SK-N-SH (cell line): ENCODE measurements around the gene MINK1. TPM values are rescaled to one million over a fixed set of nuclear protein-coding genes. Genes with fewer than 3 reads are reported as not detected.

Source experiments
- CTCF ChIA-PET: fragments of 300-600, 350-600 bp; formaldehyde crosslinking; extraction: SDS; loops from one replicate; lab custom pipeline; 2021; lab: Yijun Ruan, JAX
- POLR2A ChIA-PET: fragments of 350-600 bp; sonication (Branson Sonifier 250); formaldehyde crosslinking; extraction: SDS; loops from one replicate; lab custom pipeline; 2020; ENCODE audit warnings: antibody characterized with exemption, inconsistent platforms; lab: Yijun Ruan, JAX
- DNase-seq: peaks from one replicate; pipeline ENCODE4 v3.0.0; 2012
- H2AFZ ChIP-seq: fragments of 200-600 bp; sonication (generic); 2 replicates; pipeline ENCODE4 v1.8.1; 2016; ENCODE audit warnings: antibody characterized with exemption, mild to moderate bottlenecking, low read depth
- H3F3A ChIP-seq: fragments of 200-600 bp; sonication (generic); replicated peaks from 2 replicates; pipeline ENCODE3; 2016; ENCODE audit warnings: antibody characterized with exemption, mild to moderate bottlenecking; ENCODE audit not compliant: insufficient read depth
- H3K27ac ChIP-seq, 2 experiments: fragments of 200-500 bp in 1 of 2; fragments of 200-600 bp in 1 of 2; sonication (Bioruptor generic) in 1 of 2; sonication (generic), shearing (Covaris generic) in 1 of 2; 2 replicates each; pipeline versions ENCODE4 v1.5.1 to v1.6.1; 2014 to 2016; ENCODE audit warnings: low read depth in 2 of 2, inconsistent platforms in 1 of 2, low read length in 1 of 2, mild to moderate bottlenecking in 1 of 2, mixed read lengths in 1 of 2
- H3K27me3 ChIP-seq: fragments of 200-600 bp; sonication (generic), shearing (Covaris generic); 2 replicates; pipeline ENCODE4 v1.6.1; 2016; ENCODE audit warnings: mixed run types; ENCODE audit not compliant: insufficient read depth
- H3K36me3 ChIP-seq, 2 experiments: fragments of 200-500 bp in 1 of 2; fragments of 200-600 bp in 1 of 2; sonication (Bioruptor generic) in 1 of 2; sonication (generic) in 1 of 2; replicated peaks in 1 of 2; 2 replicates each; pipeline versions ENCODE3 to v1.5.1; 2014 to 2016; ENCODE audit warnings: low read length in 1 of 2, mild to moderate bottlenecking in 1 of 2; ENCODE audit not compliant: insufficient read depth in 2 of 2, control insufficient read depth in 1 of 2
- H3K4me1 ChIP-seq, 2 experiments: fragments of 200-500 bp in 1 of 2; fragments of 200-600 bp in 1 of 2; sonication (Bioruptor generic) in 1 of 2; sonication (generic), shearing (Covaris generic) in 1 of 2; 2 replicates each; pipeline versions ENCODE4 v1.5.1 to v1.6.1; 2014 to 2016; ENCODE audit warnings: low read depth in 1 of 2, low read length in 1 of 2, mixed run types in 1 of 2; ENCODE audit not compliant: insufficient read depth in 2 of 2, control insufficient read depth in 1 of 2
- H3K4me2 ChIP-seq: fragments of 200-600 bp; sonication (generic), shearing (Covaris generic); 2 replicates; pipeline ENCODE4 v1.6.1; 2017; ENCODE audit warnings: mixed run types
- H3K4me3 ChIP-seq, 2 experiments: fragments of 200-500 bp in 1 of 2; fragments of 200-600 bp in 1 of 2; sonication (Bioruptor generic) in 1 of 2; sonication (generic), shearing (Covaris generic) in 1 of 2; 2 replicates each; pipeline versions ENCODE4 v1.5.1 to v1.8.1; 2014 to 2016; ENCODE audit warnings: low read depth in 2 of 2, inconsistent platforms in 1 of 2, low read length in 1 of 2, mild to moderate bottlenecking in 1 of 2, mixed read lengths in 1 of 2, moderate library complexity in 1 of 2
- H3K79me2 ChIP-seq: fragments of 200-600 bp; sonication (generic); 2 replicates; pipeline ENCODE4 v1.8.1; 2017; ENCODE audit warnings: mild to moderate bottlenecking; ENCODE audit not compliant: insufficient read depth
- H3K9ac ChIP-seq: fragments of 200-600 bp; sonication (generic); 2 replicates; pipeline ENCODE4 v1.6.1; 2017; ENCODE audit warnings: mixed run types
- H3K9me2 ChIP-seq: fragments of 200-600 bp; sonication (generic); 2 replicates; pipeline ENCODE4 v1.6.1; 2017; ENCODE audit warnings: mixed run types
- H3K9me3 ChIP-seq: fragments of 200-600 bp; sonication (generic); 2 replicates; pipeline ENCODE4 v1.6.1; 2017; ENCODE audit warnings: mixed run types, mild to moderate bottlenecking, moderate library complexity
- H4K20me1 ChIP-seq: fragments of 200-600 bp; sonication (generic); 2 replicates; pipeline ENCODE4 v1.6.1; 2017; ENCODE audit warnings: mild to moderate bottlenecking, mixed run types; ENCODE audit not compliant: insufficient read depth
- CHD2 ChIP-seq: fragments of 150-350 bp; IDR thresholded peaks from 2 replicates; pipeline ENCODE4 v1.6.1; 2018; ENCODE audit warnings: low read length; ENCODE audit not compliant: partially characterized antibody
- CTCF ChIP-seq: fragments of 200-600 bp; sonication (generic); IDR thresholded peaks from 2 replicates; pipeline ENCODE4 v1.6.1; 2017; ENCODE audit warnings: antibody characterized with exemption, mild to moderate bottlenecking, moderate library complexity
- EP300 ChIP-seq, 2 experiments: IDR thresholded peaks; 2 replicates each; pipeline versions ENCODE4 v1.4.0 to v1.6.1; 2012; ENCODE audit warnings: borderline replicate concordance in 1 of 2, low read depth in 1 of 2, low read length in 1 of 2
- EZH2phosphoT487 ChIP-seq: fragments of 200-600 bp; sonication (generic); IDR thresholded peaks from 2 replicates; pipeline ENCODE4 v1.6.1; 2017; ENCODE audit warnings: low read depth, mixed run types, mild to moderate bottlenecking, antibody characterized with exemption, moderate library complexity, borderline replicate concordance
- FOSL2 ChIP-seq: IDR thresholded peaks from 2 replicates; pipeline ENCODE4 v1.4.0; 2012; ENCODE audit warnings: low read depth, mild to moderate bottlenecking, moderate library complexity, borderline replicate concordance
- GATA2 ChIP-seq: sonication (generic); formaldehyde crosslinking; IDR thresholded peaks from 2 replicates; pipeline ENCODE4 v1.5.0; 2020; ENCODE audit warnings: mild to moderate bottlenecking, missing genetic modification reagents
- MXI1 ChIP-seq: IDR thresholded peaks from 2 replicates; pipeline ENCODE4 v1.6.1; 2012; ENCODE audit warnings: mild to moderate bottlenecking, low read depth, low read length, improper control_type of control experiment
- NRF1 ChIP-seq: IDR thresholded peaks from 2 replicates; pipeline ENCODE4 v1.6.1; 2012; ENCODE audit warnings: low read depth, mild to moderate bottlenecking, low read length
- POLR2AphosphoS5 ChIP-seq: IDR thresholded peaks from 2 replicates; pipeline ENCODE4 v1.6.1; 2012; ENCODE audit warnings: low read depth, low read length
- REST ChIP-seq: IDR thresholded peaks from 2 replicates; pipeline ENCODE4 v1.6.1; 2012; ENCODE audit warnings: mild to moderate bottlenecking, low read depth, low read length, moderate library complexity
- RXRA ChIP-seq: IDR thresholded peaks from 2 replicates; pipeline ENCODE4 v1.4.0; 2012; ENCODE audit warnings: low read depth, mild to moderate bottlenecking, borderline replicate concordance
- SIN3A ChIP-seq: IDR thresholded peaks from 2 replicates; pipeline ENCODE4 v1.6.1; 2012; ENCODE audit warnings: low read depth, mild to moderate bottlenecking, low read length, moderate library complexity, borderline replicate concordance
- TEAD4 ChIP-seq: IDR thresholded peaks from 2 replicates; pipeline ENCODE4 v1.4.0; 2012; ENCODE audit warnings: mild to moderate bottlenecking, borderline replicate concordance; ENCODE audit not compliant: insufficient read depth
- USF2 ChIP-seq: fragments of 150-350 bp; IDR thresholded peaks from 2 replicates; pipeline ENCODE4 v1.6.1; 2017; ENCODE audit warnings: antibody characterized with exemption, low read length, low read depth, borderline replicate concordance
- YY1 ChIP-seq: IDR thresholded peaks from 2 replicates; pipeline ENCODE4 v1.4.0; 2012; ENCODE audit warnings: low read depth, mild to moderate bottlenecking
- WGBS: methylation state at CpG from one replicate; pipeline ENCODE4 v1.1.6; 2017; ENCODE audit warnings: low lambda C conversion rate; 5-methylcytosine and 5-hydroxymethylcytosine counted together
- polyA plus RNA-seq, 3 experiments: library from polyadenylated mRNA; depleted of rRNA; stranded (reverse); fragments of >200 nt; gene quantifications; 2 replicates each; pipeline ENCODE4 v1.2.3, GENCODE V29; 2012

Gene MINK1
- polyA plus RNA-seq, 1 of the 3 experiments (the other 2 are of a cell fraction), result 64.7 TPM

- H3K4me2 ChIP-seq, result peak overlapping the region; percentile 18; the same call in 1 of the 2 replicates
- peak overlapping the region in 1 of 2 experiments; percentile 68; a peak in 3 of 4 replicates for H3K27ac ChIP-seq
- WGBS, result 93% methylated on average over 5 of the region's 5 CpGs
- H3K27me3 ChIP-seq, result no peaks in the 10 kb centered on the region
- H3K9me3 ChIP-seq, result no peaks in the 10 kb centered on the region
- DNase-seq, result no peak
- no peaks in the 10 kb centered on the region for H3K9me2 ChIP-seq
- peaks cover 38% of the 10 kb centered on the region for H3K79me2 ChIP-seq
- H3F3A ChIP-seq, result peaks cover 13% of the 10 kb centered on the region
- ChIA-PET POLR2A (no interaction called here), CTCF (interaction anchor here (1.5 kb wide), 1 partner anchor 64 kb away, joined by 4 read pairs; no protein-coding TSS in a partner anchor)
- no peak overlapping the region for H3K4me3 ChIP-seq
- H3K9ac ChIP-seq, result no peak overlapping the region
- H2AFZ ChIP-seq, result no peak overlapping the region
- no peaks in the 10 kb centered on the region for H3K36me3 ChIP-seq
- peaks cover 26% of the 10 kb centered on the region for H4K20me1 ChIP-seq
- no peak for TF ChIP-seq EZH2phosphoT487
- no peak for TF ChIP-seq GATA2 (CRISPR knock-in tag)
- TF ChIP-seq EP300 (IDR thresholded peaks at IDR 0.05; ENCODE audit: borderline replicate concordance in 1 of 2, low read depth in 1 of 2, low read length in 1 of 2), result no peak
- TF ChIP-seq REST, result no peak
- TF ChIP-seq CHD2, result no peak
- TF ChIP-seq TEAD4, result no peak
- TF ChIP-seq MXI1, result no peak
- no peak for TF ChIP-seq CTCF
- no peak for TF ChIP-seq FOSL2
- no peak for TF ChIP-seq YY1
- no peak for TF ChIP-seq RXRA
- no peak for TF ChIP-seq NRF1
- no peak for TF ChIP-seq SIN3A
- no peak for TF ChIP-seq POLR2AphosphoS5
- TF ChIP-seq USF2, result no peak
- peaks cover 24 to 50% of the 10 kb centered on the region in 2 experiments for H3K4me1 ChIP-seq
These were observed 21.1 kb downstream of the MINK1 start for GRCh38 chr17:4854111-4854681.
